Superior temporal gyrus (tissue), 1 donor: Measurements from ENCODE around the gene TGFA.
A peak's percentile ranks its signal among the peaks of the same experiment; 100 is the strongest.

Source experiments
- DNase-seq: peaks from one replicate; pipeline ENCODE4 v3.0.0-alpha.2; 2016; ENCODE audit errors: extremely low spot score

The TGFA gene

GRCh38 chr2:70523996-70524965 lies 29.3 kb downstream of the TGFA start:
- DNase-seq: no peak

- no peak for DNase-seq
Observed at GRCh38 chr2:70523672-70523995, 30.0 kb downstream of the TGFA start.

GRCh38 chr2:70522627-70523026 lies 31.0 kb downstream of the TGFA start:
- DNase-seq: no peak

- DNase-seq: no peak
Observed at GRCh38 chr2:70520825-70521224, 32.8 kb downstream of the TGFA start.

GRCh38 chr2:70519453-70519852 lies 34.2 kb downstream of the TGFA start:
- no peak for DNase-seq

GRCh38 chr2:70518557-70518956 lies 35.1 kb downstream of the TGFA start:
- DNase-seq: no peak

- no peak for DNase-seq
Observed at GRCh38 chr2:70517804-70518203, 35.8 kb downstream of the TGFA start.

- peak; percentile 29 for DNase-seq
Observed at GRCh38 chr2:70516596-70516995, 37.0 kb downstream of the TGFA start.

GRCh38 chr2:70515938-70516337 lies 37.7 kb downstream of the TGFA start:
- DNase-seq: no peak

GRCh38 chr2:70514612-70515055 lies 39.0 kb downstream of the TGFA start:
- DNase-seq: no peak

GRCh38 chr2:70513738-70514137 lies 39.9 kb downstream of the TGFA start:
- no peak for DNase-seq

- DNase-seq: no peak
Observed at GRCh38 chr2:70511971-70512729, 41.5 kb downstream of the TGFA start.

- DNase-seq: no peak
Observed at GRCh38 chr2:70510313-70510712, 43.3 kb downstream of the TGFA start.

- DNase-seq: no peak
Observed at GRCh38 chr2:70509565-70509964, 44.1 kb downstream of the TGFA start.

GRCh38 chr2:70508711-70509462 lies 44.7 kb downstream of the TGFA start:
- DNase-seq: no peak

GRCh38 chr2:70505613-70506391 lies 47.8 kb downstream of the TGFA start:
- no peak for DNase-seq

- DNase-seq: no peak
Observed at GRCh38 chr2:70504750-70505149, 48.9 kb downstream of the TGFA start.

- no peak for DNase-seq
Observed at GRCh38 chr2:70503896-70504295, 49.7 kb downstream of the TGFA start.

GRCh38 chr2:70501728-70502127 lies 51.9 kb downstream of the TGFA start:
- no peak for DNase-seq

GRCh38 chr2:70501215-70501614 lies 52.4 kb downstream of the TGFA start:
- DNase-seq: no peak

GRCh38 chr2:70499253-70499652 lies 54.4 kb downstream of the TGFA start:
- no peak for DNase-seq
